Neural cell (in vitro differentiated cells): ENCODE measurements around the gene RSPH9. TPM values are rescaled to one million over a fixed set of nuclear protein-coding genes. Genes with fewer than 3 reads are reported as not detected.
"Not testable (repeated sequence)": the region's sequence is repeated elsewhere in the genome, so short reads cannot be mapped to it uniquely, and the experiment has no call there.

Source experiments
- H2AFZ ChIP-seq: fragments of 200-600, 300-800 bp; sonication (generic), shearing (Covaris generic); 2 replicates; pipeline ENCODE4 v1.6.0; 2014; ENCODE audit warnings: low read depth, mild to moderate bottlenecking, antibody characterized with exemption, low read length, moderate library complexity
- H3F3A ChIP-seq: fragments of 200-600 bp; shearing (Covaris generic); 2 replicates; pipeline ENCODE4 v1.6.1; 2016; ENCODE audit warnings: mild to moderate bottlenecking, moderate library complexity, mixed read lengths, antibody characterized with exemption, low read length; ENCODE audit not compliant: insufficient read depth, poor library complexity, severe bottlenecking
- H3K27ac ChIP-seq: fragments of 200-600, 300-800 bp; sonication (generic), shearing (Covaris generic); 2 replicates; pipeline ENCODE4 v1.5.1; 2014; ENCODE audit warnings: mild to moderate bottlenecking, low read length, moderate library complexity
- H3K27me3 ChIP-seq: fragments of 300-800, 200-600 bp; sonication (generic), shearing (Covaris generic); 2 replicates; pipeline ENCODE4 v1.6.0; 2014; ENCODE audit warnings: mild to moderate bottlenecking, low read depth, low read length, moderate library complexity; ENCODE audit not compliant: insufficient read depth
- H3K36me3 ChIP-seq: fragments of 300-800, 200-600 bp; sonication (generic), shearing (Covaris generic); 2 replicates; pipeline ENCODE4 v1.5.1; 2014; ENCODE audit warnings: mild to moderate bottlenecking, antibody characterized with exemption, low read length, moderate library complexity; ENCODE audit not compliant: insufficient read depth
- H3K4me2 ChIP-seq: fragments of 300-800, 200-600 bp; sonication (generic), shearing (Covaris generic); 2 replicates; pipeline ENCODE4 v1.6.0; 2014; ENCODE audit warnings: mild to moderate bottlenecking, low read length
- H3K4me3 ChIP-seq: fragments of 300-800, 200-600 bp; sonication (generic), shearing (Covaris generic); 2 replicates; pipeline ENCODE4 v1.5.1; 2014; ENCODE audit warnings: mild to moderate bottlenecking, low read length, moderate library complexity
- H3K79me2 ChIP-seq: fragments of 200-600 bp; shearing (Covaris generic); replicated peaks from 2 replicates; pipeline ENCODE4 v1.6.0; 2014; ENCODE audit warnings: mild to moderate bottlenecking, low read length, moderate library complexity; ENCODE audit not compliant: insufficient read depth
- H3K9ac ChIP-seq: fragments of 300-800, 200-600 bp; sonication (generic), shearing (Covaris generic); 2 replicates; pipeline ENCODE4 v1.6.1; 2016; ENCODE audit warnings: mild to moderate bottlenecking, low read length, mixed read lengths
- H3K9me2 ChIP-seq: fragments of 200-600 bp; shearing (Covaris generic); 2 replicates; pipeline ENCODE4 v1.6.1; 2016; ENCODE audit warnings: mild to moderate bottlenecking, low read length, mixed read lengths; ENCODE audit not compliant: insufficient read depth
- H3K9me3 ChIP-seq: fragments of 200-600, 300-800 bp; sonication (generic), shearing (Covaris generic); 2 replicates; pipeline ENCODE4 v1.6.1; 2016; ENCODE audit warnings: mild to moderate bottlenecking, mixed run types, low read length, moderate library complexity, mixed read lengths
- H4K20me1 ChIP-seq: fragments of 200-600 bp; shearing (Covaris generic); 2 replicates; pipeline ENCODE4 v1.6.1; 2016; ENCODE audit warnings: mild to moderate bottlenecking, mixed run types; ENCODE audit not compliant: insufficient read depth
- EP300 ChIP-seq: fragments of 450-650 bp; conservative IDR thresholded peaks from 2 replicates; pipeline ENCODE4 v1.6.1; 2014; ENCODE audit warnings: antibody characterized with exemption, mild to moderate bottlenecking, moderate library complexity; ENCODE audit not compliant: poor library complexity, severe bottlenecking
- EZH2 ChIP-seq: fragments of 200-600, 300-800 bp; shearing (Covaris generic), sonication (generic); IDR thresholded peaks from 2 replicates; pipeline ENCODE4 v1.6.1; 2014; ENCODE audit warnings: antibody characterized with exemption, low read length, borderline replicate concordance, mild to moderate bottlenecking; ENCODE audit not compliant: insufficient read depth, poor library complexity, severe bottlenecking
- MXI1 ChIP-seq: fragments of 450-650 bp; conservative IDR thresholded peaks from 2 replicates; pipeline ENCODE4 v1.6.1; 2014; ENCODE audit warnings: antibody characterized with exemption, mild to moderate bottlenecking; ENCODE audit not compliant: poor library complexity, severe bottlenecking
- POLR2AphosphoS5 ChIP-seq: IDR thresholded peaks from 2 replicates; pipeline ENCODE4 v1.6.1; 2012
- RAD21 ChIP-seq: fragments of 450-650 bp; conservative IDR thresholded peaks from 2 replicates; pipeline ENCODE4 v1.6.1; 2014; ENCODE audit warnings: antibody characterized with exemption, mild to moderate bottlenecking, moderate library complexity
- SMC3 ChIP-seq: fragments of 450-650 bp; conservative IDR thresholded peaks from 2 replicates; pipeline ENCODE4 v1.6.1; 2014; ENCODE audit warnings: antibody characterized with exemption, mild to moderate bottlenecking, moderate library complexity; ENCODE audit not compliant: poor library complexity
- TAF1 ChIP-seq: IDR thresholded peaks from 2 replicates; pipeline ENCODE4 v1.6.1; 2012; ENCODE audit warnings: low read depth
- polyA plus RNA-seq: library from polyadenylated mRNA; depleted of rRNA; stranded (reverse); fragments of >200 nt; gene quantifications from 2 replicates; pipeline ENCODE4 v1.2.3, GENCODE V29; 2014
- TF ChIP-seq, protein P1 (sequence below): fragments of 450-650 bp; IDR thresholded peaks from 2 replicates; pipeline ENCODE4 v1.5.1; 2014; ENCODE audit warnings: antibody characterized with exemption, mild to moderate bottlenecking, moderate library complexity; ENCODE audit not compliant: poor library complexity, severe bottlenecking
- TF ChIP-seq, protein P2 (sequence below): IDR thresholded peaks from 2 replicates; pipeline ENCODE4 v1.6.1; 2012; ENCODE audit warnings: borderline replicate concordance

RSPH9 gene
- polyA plus RNA-seq, 1 donor from 2014 or later, result 0.88 TPM

DNA sequence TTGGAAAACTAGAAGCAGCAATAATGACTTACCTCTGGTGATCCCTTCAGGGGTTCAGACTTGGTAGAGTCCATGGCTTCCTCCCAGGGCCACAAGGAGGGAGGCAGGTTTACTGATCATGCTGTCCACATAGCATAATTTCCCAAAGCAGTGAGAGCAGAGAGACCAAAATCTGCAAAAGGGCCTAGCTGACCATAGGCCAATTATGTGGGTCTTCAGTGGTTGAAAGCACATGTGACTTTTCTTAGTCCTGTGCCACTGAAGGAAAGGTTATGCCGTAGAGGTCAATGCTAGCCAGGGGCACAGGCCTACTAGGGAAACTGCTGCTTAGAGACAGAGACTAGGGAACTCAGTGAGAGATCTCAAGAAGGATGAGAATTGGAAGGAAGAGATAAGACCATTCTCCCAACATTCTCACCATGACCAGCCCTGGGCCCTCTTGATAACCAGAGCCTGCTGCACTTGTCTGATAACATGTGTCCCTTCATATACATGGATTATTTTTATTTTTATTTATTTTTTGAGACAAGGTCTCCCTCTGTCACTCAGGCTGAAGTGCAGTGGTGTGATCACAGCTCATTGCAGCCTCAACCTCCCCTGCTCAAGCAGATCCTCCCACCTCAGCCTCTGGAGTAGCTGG lies 13.7 kb upstream of the RSPH9 start:
- TF ChIP-seq SMC3 (no peak), POLR2AphosphoS5 (no peak), RAD21 (no peak), MXI1 (no peak), TAF1 (no peak), EZH2 (no peak), EP300 (no peak)
- TF ChIP-seq, protein P1, sequence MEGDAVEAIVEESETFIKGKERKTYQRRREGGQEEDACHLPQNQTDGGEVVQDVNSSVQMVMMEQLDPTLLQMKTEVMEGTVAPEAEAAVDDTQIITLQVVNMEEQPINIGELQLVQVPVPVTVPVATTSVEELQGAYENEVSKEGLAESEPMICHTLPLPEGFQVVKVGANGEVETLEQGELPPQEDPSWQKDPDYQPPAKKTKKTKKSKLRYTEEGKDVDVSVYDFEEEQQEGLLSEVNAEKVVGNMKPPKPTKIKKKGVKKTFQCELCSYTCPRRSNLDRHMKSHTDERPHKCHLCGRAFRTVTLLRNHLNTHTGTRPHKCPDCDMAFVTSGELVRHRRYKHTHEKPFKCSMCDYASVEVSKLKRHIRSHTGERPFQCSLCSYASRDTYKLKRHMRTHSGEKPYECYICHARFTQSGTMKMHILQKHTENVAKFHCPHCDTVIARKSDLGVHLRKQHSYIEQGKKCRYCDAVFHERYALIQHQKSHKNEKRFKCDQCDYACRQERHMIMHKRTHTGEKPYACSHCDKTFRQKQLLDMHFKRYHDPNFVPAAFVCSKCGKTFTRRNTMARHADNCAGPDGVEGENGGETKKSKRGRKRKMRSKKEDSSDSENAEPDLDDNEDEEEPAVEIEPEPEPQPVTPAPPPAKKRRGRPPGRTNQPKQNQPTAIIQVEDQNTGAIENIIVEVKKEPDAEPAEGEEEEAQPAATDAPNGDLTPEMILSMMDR, result no peak
- TF ChIP-seq, protein P2, sequence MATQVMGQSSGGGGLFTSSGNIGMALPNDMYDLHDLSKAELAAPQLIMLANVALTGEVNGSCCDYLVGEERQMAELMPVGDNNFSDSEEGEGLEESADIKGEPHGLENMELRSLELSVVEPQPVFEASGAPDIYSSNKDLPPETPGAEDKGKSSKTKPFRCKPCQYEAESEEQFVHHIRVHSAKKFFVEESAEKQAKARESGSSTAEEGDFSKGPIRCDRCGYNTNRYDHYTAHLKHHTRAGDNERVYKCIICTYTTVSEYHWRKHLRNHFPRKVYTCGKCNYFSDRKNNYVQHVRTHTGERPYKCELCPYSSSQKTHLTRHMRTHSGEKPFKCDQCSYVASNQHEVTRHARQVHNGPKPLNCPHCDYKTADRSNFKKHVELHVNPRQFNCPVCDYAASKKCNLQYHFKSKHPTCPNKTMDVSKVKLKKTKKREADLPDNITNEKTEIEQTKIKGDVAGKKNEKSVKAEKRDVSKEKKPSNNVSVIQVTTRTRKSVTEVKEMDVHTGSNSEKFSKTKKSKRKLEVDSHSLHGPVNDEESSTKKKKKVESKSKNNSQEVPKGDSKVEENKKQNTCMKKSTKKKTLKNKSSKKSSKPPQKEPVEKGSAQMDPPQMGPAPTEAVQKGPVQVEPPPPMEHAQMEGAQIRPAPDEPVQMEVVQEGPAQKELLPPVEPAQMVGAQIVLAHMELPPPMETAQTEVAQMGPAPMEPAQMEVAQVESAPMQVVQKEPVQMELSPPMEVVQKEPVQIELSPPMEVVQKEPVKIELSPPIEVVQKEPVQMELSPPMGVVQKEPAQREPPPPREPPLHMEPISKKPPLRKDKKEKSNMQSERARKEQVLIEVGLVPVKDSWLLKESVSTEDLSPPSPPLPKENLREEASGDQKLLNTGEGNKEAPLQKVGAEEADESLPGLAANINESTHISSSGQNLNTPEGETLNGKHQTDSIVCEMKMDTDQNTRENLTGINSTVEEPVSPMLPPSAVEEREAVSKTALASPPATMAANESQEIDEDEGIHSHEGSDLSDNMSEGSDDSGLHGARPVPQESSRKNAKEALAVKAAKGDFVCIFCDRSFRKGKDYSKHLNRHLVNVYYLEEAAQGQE, result no peak
- Histone ChIP-seq H3K27me3 (no peaks in the 10 kb centered on the region), H3K4me3 (no peak overlapping the region), H3K9me3 (no peaks in the 10 kb centered on the region), H3K79me2 (peaks cover 18% of the 10 kb centered on the region), H3K9me2 (no peaks in the 10 kb centered on the region), H3K27ac (no peak overlapping the region), H2AFZ (no peak overlapping the region), H3K9ac (no peak overlapping the region), H4K20me1 (no peaks in the 10 kb centered on the region), H3F3A (no peaks in the 10 kb centered on the region), H3K4me2 (no peak overlapping the region), H3K36me3 (no peaks in the 10 kb centered on the region)

DNA sequence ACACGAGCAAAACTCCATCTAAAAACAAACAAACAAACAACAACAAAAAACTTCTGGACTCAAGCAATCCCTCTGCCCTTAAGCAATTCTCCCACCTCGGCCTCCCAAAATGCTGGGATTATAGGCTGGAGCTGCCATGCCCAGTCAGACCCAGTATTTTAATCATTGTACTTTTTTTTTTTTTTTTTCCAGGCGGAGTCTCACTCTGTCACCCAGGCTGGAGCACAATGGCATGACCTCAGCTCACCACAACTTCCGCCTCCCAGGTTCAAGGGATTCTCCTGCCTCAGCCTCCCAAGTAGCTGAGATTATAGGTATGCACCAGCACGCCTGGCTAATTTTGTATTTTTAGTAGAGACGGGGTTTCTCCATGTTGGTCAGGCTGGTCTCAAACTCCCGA lies 11.8 kb upstream of the RSPH9 start:
- H3K9me3 ChIP-seq, H3K36me3 ChIP-seq, H3F3A ChIP-seq, H3K4me2 ChIP-seq, H3K9me2 ChIP-seq, H3K9ac ChIP-seq, H3K27me3 ChIP-seq, H3K4me3 ChIP-seq, H3K27ac ChIP-seq, H4K20me1 ChIP-seq, H2AFZ ChIP-seq: not testable (repeated sequence)
- peaks cover 27% of the 10 kb centered on the region for H3K79me2 ChIP-seq
